K562 (cell line): ENCODE data around the gene CENPU. TPM values are rescaled to one million over a fixed set of nuclear protein-coding genes. Genes with fewer than 3 reads are reported as not detected.

ENCODE experiments used
- CCNT2 ChIP-seq: IDR thresholded peaks from 2 replicates; pipeline ENCODE4 v1.6.1; 2011; ENCODE audit warnings: borderline replicate concordance, low read depth, mild to moderate bottlenecking, moderate library complexity, mixed read lengths, low read length; ENCODE audit not compliant: insufficient read length; ENCODE audit errors: extremely low read depth
- CLOCK ChIP-seq: fragments of 250-450 bp; sonication (Bioruptor Pico); IDR thresholded peaks from 2 replicates; pipeline ENCODE4 v1.4.0; 2020; ENCODE audit warnings: mild to moderate bottlenecking, moderate library complexity, borderline replicate concordance
- ETS1 ChIP-seq: conservative IDR thresholded peaks from 2 replicates; pipeline ENCODE4 v1.6.1; 2011; ENCODE audit warnings: low read depth, mild to moderate bottlenecking, low read length; ENCODE audit not compliant: control insufficient read depth
- HBP1 ChIP-seq: fragments of 450-650 bp; formaldehyde crosslinking; IDR thresholded peaks from 2 replicates; pipeline ENCODE4 v1.4.0; 2022; ENCODE audit warnings: missing genetic modification characterization
- ID3 ChIP-seq, 2 experiments: fragments of 250-450 bp in 1 of 2; fragments of 450-650 bp in 1 of 2; sonication (Bioruptor Pico) in 1 of 2; IDR thresholded peaks; 2 replicates each; pipeline versions ENCODE4 v1.6.1 to v1.8.0; 2016 to 2021; ENCODE audit warnings: mild to moderate bottlenecking in 2 of 2, moderate library complexity in 2 of 2, missing compliant biosample characterization in 1 of 2, missing genetic modification characterization in 1 of 2
- LCOR ChIP-seq: sonication (generic); formaldehyde crosslinking; IDR thresholded peaks from 2 replicates; pipeline ENCODE4 v1.8.0; 2022; ENCODE audit warnings: mild to moderate bottlenecking, missing genetic modification reagents
- MCM7 ChIP-seq, 2 experiments: fragments of 450-650 bp; IDR thresholded peaks; 2 replicates each; pipeline ENCODE4 v1.6.1; 2016 to 2018
- OTX1 ChIP-seq: fragments of 450-650 bp; formaldehyde crosslinking; IDR thresholded peaks from 2 replicates; pipeline ENCODE4 v1.4.0; 2022; ENCODE audit warnings: mild to moderate bottlenecking
- POLR2G ChIP-seq: fragments of 200-400 bp; formaldehyde crosslinking; IDR thresholded peaks from 2 replicates; pipeline ENCODE4 v1.6.1; 2017; ENCODE audit warnings: low read depth, mild to moderate bottlenecking, antibody characterized with exemption, low read length, moderate library complexity
- RAD51 ChIP-seq: fragments of 450-650 bp; IDR thresholded peaks from 2 replicates; pipeline ENCODE4 v1.7.1; 2016; ENCODE audit warnings: low read depth, mild to moderate bottlenecking, borderline replicate concordance
- SRSF7 ChIP-seq: fragments of 200-400 bp; formaldehyde crosslinking; optimal IDR thresholded peaks from 2 replicates; pipeline ENCODE3; 2017; ENCODE audit warnings: mild to moderate bottlenecking, low read depth, low read length
- TFAP4 ChIP-seq: sonication (generic); formaldehyde crosslinking; IDR thresholded peaks from 2 replicates; pipeline ENCODE4 v1.8.0; 2022; ENCODE audit warnings: missing genetic modification reagents, mild to moderate bottlenecking, moderate library complexity, borderline replicate concordance
- ZBTB9 ChIP-seq: fragments of 450-650 bp; formaldehyde crosslinking; IDR thresholded peaks from 2 replicates; pipeline ENCODE4 v1.4.0; 2020; ENCODE audit warnings: mild to moderate bottlenecking, moderate library complexity
- ZNF347 ChIP-seq: fragments of 450-650 bp; formaldehyde crosslinking; IDR thresholded peaks from 2 replicates; pipeline ENCODE4 v1.4.0; 2020; ENCODE audit warnings: low read depth, mild to moderate bottlenecking, moderate library complexity
- polyA plus RNA-seq, 8 experiments: library from polyadenylated mRNA; depleted of rRNA in 4 of 8; stranded (reverse) in 5 of 8; unstranded in 3 of 8; fragments of >200 nt; fragmentation: Nextera tagmentation in 2 of 8; fragmentation: Illumina TruSeq in 1 of 8; extraction: Ambion mirVana in 2 of 8; extraction: Trizol in 1 of 8; gene quantifications; 2 replicates each; pipeline versions ENCODE4 v1.2.1 to v1.2.3, GENCODE V29; 2011 to 2014; ENCODE audit warnings: inconsistent platforms in 1 of 8, missing spikeins in 1 of 8
- total RNA-seq, 7 experiments: library from RNA; depleted of rRNA in 6 of 7; stranded (reverse); fragments of >200 nt in 6 of 7; fragmentation: Illumina TruSeq in 2 of 7; extraction: Trizol in 2 of 7; gene quantifications; 2 replicates each; pipeline versions ENCODE4 v1.2.1 to v1.2.3, GENCODE V29; 2011 to 2021; ENCODE audit warnings: low replicate concordance in 1 of 7

CENPU gene
- total and polyA plus RNA-seq, 9 of the 15 experiments (the other 6 are each of a cell fraction or from before 2014, with no cell fraction given): 39.4 to 98.7 (median 84.3) TPM

- TF ChIP-seq CLOCK: no peak
- no peak for TF ChIP-seq ID3 (CRISPR knock-in tag; IDR thresholded peaks at IDR 0.05)
- TF ChIP-seq ID3 (tag; IDR thresholded peaks at IDR 0.05): 0 out of 2 replicates have a peak, but pooled peaks have one; percentile 20
- no peak for TF ChIP-seq RAD51
- TF ChIP-seq CCNT2: peak; percentile 35
- no peak for TF ChIP-seq ZNF347
- no peak for TF ChIP-seq ETS1
- no peak for TF ChIP-seq HBP1 (CRISPR knock-in tag)
- 0 out of 2 replicates have a peak, but pooled peaks have one; percentile 66 for TF ChIP-seq LCOR
- TF ChIP-seq POLR2G: peak; percentile 96
- TF ChIP-seq ZBTB9: 0 out of 2 replicates have a peak, but pooled peaks have one; percentile 25
- no peak for TF ChIP-seq SRSF7
- no peak for TF ChIP-seq MCM7 (IDR thresholded peaks at IDR 0.05)
- no peak for TF ChIP-seq OTX1
- peak; percentile 67 for TF ChIP-seq TFAP4
Observed at GRCh38 chr4:184649026-184649970, 84.6 kb downstream of the CENPU start, which contains the start of the genes CASP3 and PRIMPOL (continued).
